CD1c-positive myeloid dendritic cell (primary cell): ENCODE data around the gene DGKD.
A peak's percentile ranks its signal among the peaks of the same experiment; 100 is the strongest.

Source experiments
- DNase-seq: peaks from one replicate; pipeline ENCODE4 v3.0.0-alpha.2; 2016; ENCODE audit errors: extremely low spot score

Gene DGKD

GRCh38 chr2:233411162-233411561, 56.9 kb downstream of the DGKD start:
- DNase-seq = no peak

GRCh38 chr2:233412405-233412804, 58.1 kb downstream of the DGKD start:
- DNase-seq = no peak

DNA sequence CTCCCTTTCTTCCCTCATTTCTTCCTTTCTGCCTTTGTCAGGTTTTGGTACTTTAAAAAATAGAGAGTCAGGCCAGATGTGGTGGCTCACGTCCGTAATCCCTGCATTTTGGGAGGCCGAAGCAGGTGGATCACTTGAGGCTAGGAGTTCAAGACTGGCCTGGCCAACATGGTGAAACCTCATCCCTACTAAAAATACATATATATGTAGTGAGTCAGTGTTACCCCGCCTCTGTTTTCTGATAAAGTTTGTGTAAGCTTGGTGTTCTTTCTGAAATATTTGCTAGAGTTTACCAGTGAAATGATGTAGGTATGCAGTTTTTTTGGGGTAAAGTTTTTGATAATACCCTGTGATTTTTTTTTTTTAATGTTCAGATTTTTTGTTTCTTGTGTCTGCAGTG, 58.8 kb downstream of the DGKD start:
- no peak for DNase-seq

GRCh38 chr2:233413559-233414272, 59.4 kb downstream of the DGKD start:
- DNase-seq = peak; percentile 48

DNA sequence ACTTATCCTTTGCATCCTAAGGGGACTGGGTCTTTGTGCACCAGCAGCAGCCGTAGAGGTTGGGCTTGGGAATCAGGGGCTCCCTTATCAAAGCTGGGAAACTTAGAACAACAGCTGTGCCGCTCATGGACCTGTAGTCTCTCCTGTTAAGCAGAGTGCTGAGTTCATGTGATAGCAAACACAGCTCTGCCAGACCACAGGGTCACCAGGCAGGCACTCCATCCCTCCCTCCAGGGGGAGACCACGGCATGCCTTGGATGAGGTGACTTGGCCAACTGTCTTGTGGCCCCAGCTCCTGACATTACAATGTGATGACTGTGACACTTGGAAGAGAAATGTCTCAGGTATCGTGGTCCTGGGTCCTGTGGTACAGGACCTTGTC, 60.0 kb downstream of the DGKD start:
- no peak for DNase-seq

- DNase-seq = no peak
Observed at GRCh38 chr2:233414777-233415570, 60.7 kb downstream of the DGKD start.

- DNase-seq = no peak
Observed at GRCh38 chr2:233416199-233416598, 61.9 kb downstream of the DGKD start.

GRCh38 chr2:233416706-233417105, 62.4 kb downstream of the DGKD start:
- no peak for DNase-seq

- DNase-seq = no peak
Observed at GRCh38 chr2:233417282-233417681, 63.0 kb downstream of the DGKD start.

GRCh38 chr2:233418052-233418760, 63.9 kb downstream of the DGKD start:
- no peak for DNase-seq

DNA sequence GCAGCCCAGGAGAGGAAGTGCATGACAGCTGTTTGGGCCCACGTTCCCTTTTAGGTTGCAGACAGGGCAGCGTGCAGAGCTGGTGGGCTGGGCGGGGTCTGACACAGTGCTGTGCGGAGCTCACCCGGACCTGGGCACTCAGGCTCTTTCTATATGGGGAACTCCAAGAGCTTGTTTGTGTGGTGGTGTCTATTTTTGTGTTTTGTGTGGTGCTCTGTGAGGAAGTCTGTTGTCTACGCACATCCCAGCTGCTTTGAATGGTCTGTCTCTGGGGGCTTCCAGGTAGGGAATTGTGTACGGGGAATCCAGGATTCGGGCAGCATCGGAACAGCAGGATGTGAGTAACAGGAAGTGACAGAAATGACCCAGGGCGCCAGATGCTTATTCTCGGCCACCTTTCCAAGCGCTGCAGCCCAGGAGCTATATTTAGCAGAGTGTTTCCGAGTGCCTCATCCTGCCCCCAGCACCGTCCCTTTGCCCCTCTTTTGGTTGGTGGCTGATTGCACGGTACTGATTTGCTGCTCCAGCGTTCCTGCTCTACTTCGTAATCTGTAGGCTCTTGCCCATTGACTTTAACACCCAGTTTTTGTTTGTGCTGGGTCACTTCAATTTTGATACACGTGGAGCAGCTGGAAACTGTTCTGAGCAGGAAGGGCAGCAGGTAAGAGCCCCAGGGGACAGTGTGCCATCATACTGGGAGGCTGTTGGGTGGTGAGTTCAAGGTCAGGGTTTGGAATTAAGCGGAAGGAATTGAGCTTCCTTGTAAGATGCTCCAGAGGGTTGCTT, 64.7 kb downstream of the DGKD start:
- DNase-seq = peak; percentile 16

DNA sequence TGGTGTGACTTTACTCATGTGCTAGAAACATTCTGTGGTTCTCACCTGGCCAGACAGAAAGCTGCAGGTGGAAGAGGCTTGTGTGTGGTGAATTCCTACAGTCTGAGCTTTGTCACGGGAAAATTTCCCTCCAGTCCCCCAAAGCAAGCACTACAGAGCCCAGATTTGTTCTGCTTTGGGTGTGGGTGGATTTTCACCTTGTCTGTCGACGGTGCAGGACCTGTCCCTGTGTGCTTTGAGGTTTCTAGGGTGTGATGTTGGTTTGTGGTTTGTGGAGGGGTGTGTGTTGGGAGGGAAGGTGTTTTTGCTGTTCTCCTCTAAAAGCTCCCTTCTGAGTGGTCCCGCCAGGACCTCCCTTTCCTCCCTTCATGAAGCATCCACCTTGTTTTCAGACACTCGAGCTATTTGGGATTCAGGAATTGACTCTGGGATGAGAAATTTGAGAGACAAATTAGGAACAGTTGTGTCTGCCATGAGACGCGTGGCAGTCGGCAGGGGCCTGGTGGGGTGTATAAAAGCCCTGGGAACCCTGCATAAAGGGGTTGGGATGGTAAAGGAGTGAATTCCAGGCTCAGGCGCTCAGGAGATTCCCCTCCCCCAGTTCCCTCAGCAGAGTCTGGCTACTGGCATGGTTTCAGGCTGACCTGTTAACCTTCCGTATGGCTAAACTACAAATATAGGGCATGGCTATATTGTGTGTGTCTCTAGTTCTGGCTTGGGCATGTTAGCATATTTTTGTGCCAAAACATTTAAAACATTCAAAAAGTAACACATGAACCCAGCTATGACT, 65.5 kb downstream of the DGKD start:
- DNase-seq = no peak

- no peak for DNase-seq
Observed at GRCh38 chr2:233421091-233421816, 67.0 kb downstream of the DGKD start.

- peak; percentile 9 for DNase-seq
Observed at GRCh38 chr2:233422050-233422639, 67.9 kb downstream of the DGKD start.

- DNase-seq = no peak
Observed at GRCh38 chr2:233422649-233423551, 68.6 kb downstream of the DGKD start.

- no peak for DNase-seq
Observed at GRCh38 chr2:233423552-233423860, 69.2 kb downstream of the DGKD start.

DNA sequence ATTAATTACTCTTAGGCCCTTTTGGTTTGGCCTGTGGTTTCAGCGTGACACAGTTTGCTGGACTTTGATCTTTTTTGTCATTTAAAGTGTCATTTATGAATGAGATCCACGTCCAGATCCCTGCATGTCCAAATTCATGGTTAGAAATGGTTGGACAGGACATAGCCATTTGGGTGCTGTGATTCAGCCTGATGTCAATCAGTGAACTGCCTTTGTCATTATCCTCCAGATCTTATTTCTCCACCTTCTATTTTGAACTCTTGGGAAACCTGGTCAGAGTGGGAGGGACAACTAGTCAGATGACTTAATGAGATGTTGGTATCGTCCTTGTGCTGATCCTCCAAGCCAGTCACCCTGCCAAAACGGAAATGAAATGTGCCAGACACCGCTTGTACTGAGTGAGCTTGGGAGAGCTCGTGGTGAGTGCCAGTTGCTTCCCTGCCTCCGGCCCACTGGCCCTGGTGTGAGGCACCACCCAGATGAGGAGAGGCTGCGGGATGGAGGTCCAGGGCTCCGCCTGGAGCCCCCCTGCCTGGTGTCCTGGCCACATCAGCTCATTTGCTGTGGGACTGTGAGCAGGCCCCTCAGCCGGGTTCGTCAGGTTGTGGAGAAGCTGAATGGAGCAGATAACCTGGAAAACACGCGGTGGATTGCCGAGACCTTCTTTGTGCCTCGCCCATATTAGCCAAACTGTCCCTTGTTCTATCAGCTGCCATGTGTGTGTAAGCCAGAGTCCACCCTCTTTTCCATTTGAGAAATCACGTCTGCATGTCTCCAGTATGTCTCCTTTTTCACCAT, 70.1 kb downstream of the DGKD start:
- no peak for DNase-seq

DNA sequence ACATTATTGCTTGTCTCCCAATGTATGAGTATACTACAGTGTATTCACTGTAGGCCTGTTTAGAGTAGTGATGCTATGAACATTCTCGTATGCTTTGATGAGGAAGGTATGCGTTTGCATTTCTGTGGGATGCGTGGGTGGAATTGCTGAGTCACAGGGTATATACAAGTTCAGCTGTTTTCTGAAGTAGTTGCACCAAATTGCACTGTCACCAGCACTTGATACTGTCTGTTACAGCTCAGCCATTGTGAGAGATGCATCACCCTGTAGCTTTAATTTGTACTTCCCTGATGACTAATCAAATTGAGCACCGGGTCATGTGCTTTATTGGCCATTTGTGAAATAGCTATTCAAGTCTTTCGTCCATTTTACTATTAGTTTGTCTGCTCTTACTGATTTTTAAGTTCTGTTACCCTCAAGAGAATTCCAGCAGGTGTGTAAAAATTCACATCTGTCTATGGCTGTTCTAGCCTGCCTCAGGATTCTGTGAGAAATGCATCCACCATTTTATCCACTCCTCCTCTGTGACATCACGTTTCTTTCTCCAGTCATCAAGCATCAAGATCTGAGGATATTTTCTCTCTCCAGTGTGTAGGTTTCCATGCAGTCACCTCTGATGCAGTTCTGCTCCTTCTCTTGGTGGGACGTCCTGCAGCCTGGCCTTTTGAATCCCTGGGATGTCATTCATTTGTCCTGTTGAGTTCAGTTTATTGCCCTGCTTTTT, 72.5 kb downstream of the DGKD start:
- DNase-seq = peak; percentile 45
